PC-9 (cell line): ENCODE results near the gene FAXC.

Experiments used
- CTCF ChIP-seq: fragments of 200-600 bp; sonication (generic); conservative IDR thresholded peaks from 2 replicates; pipeline ENCODE4 v1.6.1; 2017; ENCODE audit warnings: mixed run types, antibody characterized with exemption, mild to moderate bottlenecking, moderate library complexity
- EZH2 ChIP-seq: fragments of 200-600 bp; sonication (generic); IDR thresholded peaks from 2 replicates; pipeline ENCODE4 v1.8.0; 2017; ENCODE audit warnings: antibody characterized with exemption, low read depth

DNA sequence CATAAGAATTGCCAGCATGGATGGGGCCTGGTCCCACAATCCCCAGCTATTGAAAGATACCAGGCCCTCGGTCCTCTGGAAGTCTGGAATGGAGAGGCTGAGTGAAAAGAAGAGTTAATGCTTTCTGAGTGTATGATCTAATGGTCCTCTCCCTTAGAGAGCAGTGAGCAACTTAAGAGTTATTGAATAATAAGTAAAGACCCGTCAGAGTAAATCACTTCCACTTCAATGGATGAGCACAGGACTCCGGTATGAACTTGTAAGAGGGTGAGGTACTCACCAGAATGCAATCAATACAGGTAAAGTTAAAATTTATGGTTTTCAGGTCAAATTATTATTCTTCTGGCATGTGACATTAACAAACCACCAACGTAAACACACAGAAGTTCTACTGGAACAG, 39.9 kb downstream of the FAXC start:
- TF ChIP-seq CTCF: no peak
- no peak for TF ChIP-seq EZH2
